Astrocyte (in vitro differentiated cells and primary cell): Measurements from ENCODE around the gene CD209. TPM values are rescaled to one million over a fixed set of nuclear protein-coding genes. Genes with fewer than 3 reads are reported as not detected.
"Not testable (repeated sequence)": the region's sequence is repeated elsewhere in the genome, so short reads cannot be mapped to it uniquely, and the experiment has no call there.

Source experiments
- DNase-seq: peaks from one replicate; pipeline ENCODE4 v3.0.0-alpha.2; 2010; ENCODE audit warnings: low read depth
- FAIRE-seq: peaks from 2 replicates; lab custom pipeline; 2011; peaks lifted over from hg19 to GRCh38; lab: Jason Lieb, UNC
- H2AFZ ChIP-seq: 2 replicates; pipeline ENCODE4 v1.6.0; 2012; ENCODE audit warnings: low read depth, low read length, inconsistent platforms
- H3K27ac ChIP-seq: 2 replicates; pipeline ENCODE4 v1.5.1; 2011; ENCODE audit warnings: low read depth, low read length, inconsistent platforms
- H3K27me3 ChIP-seq: 2 replicates; pipeline ENCODE4 v1.6.0; 2011; ENCODE audit warnings: low read length, inconsistent platforms; ENCODE audit not compliant: insufficient read depth
- H3K36me3 ChIP-seq: 2 replicates; pipeline ENCODE4 v1.5.1; 2011; ENCODE audit warnings: low read length, inconsistent platforms; ENCODE audit not compliant: insufficient read depth
- H3K4me1 ChIP-seq: 2 replicates; pipeline ENCODE4 v1.5.1; 2011; ENCODE audit warnings: low read length, inconsistent platforms; ENCODE audit not compliant: insufficient read depth
- H3K4me2 ChIP-seq: 2 replicates; pipeline ENCODE4 v1.6.0; 2012; ENCODE audit warnings: low read length, inconsistent platforms
- H3K4me3 ChIP-seq: 2 replicates; pipeline ENCODE4 v1.5.1; 2011; ENCODE audit warnings: low read depth, mild to moderate bottlenecking, low read length, inconsistent platforms; ENCODE audit not compliant: insufficient read depth
- H3K79me2 ChIP-seq: 2 replicates; pipeline ENCODE4 v1.6.0; 2012; ENCODE audit warnings: mild to moderate bottlenecking, low read length, inconsistent platforms; ENCODE audit not compliant: insufficient read depth
- H3K9ac ChIP-seq: 2 replicates; pipeline ENCODE4 v1.6.0; 2012; ENCODE audit warnings: mild to moderate bottlenecking, low read length, inconsistent platforms
- H3K9me3 ChIP-seq: 2 replicates; pipeline ENCODE4 v1.5.1; 2012; ENCODE audit warnings: low read depth, mild to moderate bottlenecking, low read length, inconsistent platforms; ENCODE audit not compliant: insufficient read depth
- H4K20me1 ChIP-seq: 2 replicates; pipeline ENCODE4 v1.6.0; 2012; ENCODE audit warnings: low read length, inconsistent platforms; ENCODE audit not compliant: insufficient read depth
- H3K27ac Mint-ChIP-seq: one replicate; pipeline ENCODE4 v1.8.0; 2021; ENCODE audit warnings: mild to moderate bottlenecking, mixed read lengths; ENCODE audit not compliant: unreplicated experiment
- H3K27me3 Mint-ChIP-seq: one replicate; pipeline ENCODE4 v1.8.0; 2021; ENCODE audit warnings: low read depth, mixed read lengths; ENCODE audit not compliant: unreplicated experiment
- H3K36me3 Mint-ChIP-seq: one replicate; pipeline ENCODE4 v1.8.0; 2021; ENCODE audit warnings: low read depth, mixed read lengths; ENCODE audit not compliant: unreplicated experiment
- H3K4me1 Mint-ChIP-seq: one replicate; pipeline ENCODE4 v1.8.0; 2021; ENCODE audit warnings: low read depth, mixed read lengths; ENCODE audit not compliant: unreplicated experiment
- H3K4me3 Mint-ChIP-seq: one replicate; pipeline ENCODE4 v1.8.0; 2021; ENCODE audit warnings: mild to moderate bottlenecking, moderate library complexity, mixed read lengths; ENCODE audit not compliant: unreplicated experiment
- H3K9me3 Mint-ChIP-seq: one replicate; pipeline ENCODE4 v1.8.0; 2021; ENCODE audit warnings: mild to moderate bottlenecking, mixed read lengths; ENCODE audit not compliant: unreplicated experiment
- EZH2 ChIP-seq: IDR thresholded peaks from 2 replicates; pipeline ENCODE4 v1.6.1; 2012; ENCODE audit warnings: mild to moderate bottlenecking, low read length, inconsistent platforms; ENCODE audit not compliant: insufficient read depth
- total RNA-seq: library from RNA; stranded (reverse); gene quantifications from 2 replicates; pipeline ENCODE4 v1.2.1, GENCODE V29; 2021
- TF ChIP-seq, protein P1 (sequence below): IDR thresholded peaks from 2 replicates; pipeline ENCODE4 v1.5.1; 2011; ENCODE audit warnings: low read depth, mild to moderate bottlenecking, inconsistent platforms, low read length, moderate library complexity; ENCODE audit not compliant: insufficient read depth

Gene CD209
- total RNA-seq, 1 donor from 2014 or later = not detected

DNA sequence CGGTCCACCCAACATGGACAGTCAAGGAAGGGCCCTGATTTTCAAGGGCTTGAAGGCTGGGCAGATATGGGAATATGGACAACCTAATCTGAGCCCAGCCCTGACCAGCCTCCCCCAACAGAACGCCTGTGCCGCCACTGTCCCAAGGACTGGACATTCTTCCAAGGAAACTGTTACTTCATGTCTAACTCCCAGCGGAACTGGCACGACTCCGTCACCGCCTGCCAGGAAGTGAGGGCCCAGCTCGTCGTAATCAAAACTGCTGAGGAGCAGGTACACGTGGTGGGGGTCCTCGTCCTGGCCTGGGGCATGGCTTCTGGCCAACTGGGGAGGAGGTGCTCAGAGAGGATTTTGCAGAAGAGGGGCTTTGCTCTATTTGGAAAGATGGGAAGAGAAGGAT, 19.2 kb upstream of the CD209 start:
- Histone ChIP-seq H2AFZ (no peak overlapping the region), H3K4me2 (no peak overlapping the region), H3K27me3 (peaks cover 4% of the 10 kb centered on the region), H4K20me1 (no peaks in the 10 kb centered on the region), H3K9ac (no peak overlapping the region), H3K4me3 (no peak overlapping the region), H3K9me3 (no peaks in the 10 kb centered on the region), H3K79me2 (no peaks in the 10 kb centered on the region), H3K27ac (no peak overlapping the region), H3K36me3 (no peaks in the 10 kb centered on the region), H3K4me1 (no peaks in the 10 kb centered on the region)
- FAIRE-seq (no peak), DNase-seq (no peak)
- Mint-ChIP-seq H3K27me3 (peaks cover 49% of the 10 kb centered on the region), H3K9me3 (peaks cover 12% of the 10 kb centered on the region), H3K4me1 (no peaks in the 10 kb centered on the region), H3K36me3 (no peaks in the 10 kb centered on the region), H3K27ac (no peak overlapping the region), H3K4me3 (no peak overlapping the region)
- no peak for TF ChIP-seq EZH2
- TF ChIP-seq, protein P1, sequence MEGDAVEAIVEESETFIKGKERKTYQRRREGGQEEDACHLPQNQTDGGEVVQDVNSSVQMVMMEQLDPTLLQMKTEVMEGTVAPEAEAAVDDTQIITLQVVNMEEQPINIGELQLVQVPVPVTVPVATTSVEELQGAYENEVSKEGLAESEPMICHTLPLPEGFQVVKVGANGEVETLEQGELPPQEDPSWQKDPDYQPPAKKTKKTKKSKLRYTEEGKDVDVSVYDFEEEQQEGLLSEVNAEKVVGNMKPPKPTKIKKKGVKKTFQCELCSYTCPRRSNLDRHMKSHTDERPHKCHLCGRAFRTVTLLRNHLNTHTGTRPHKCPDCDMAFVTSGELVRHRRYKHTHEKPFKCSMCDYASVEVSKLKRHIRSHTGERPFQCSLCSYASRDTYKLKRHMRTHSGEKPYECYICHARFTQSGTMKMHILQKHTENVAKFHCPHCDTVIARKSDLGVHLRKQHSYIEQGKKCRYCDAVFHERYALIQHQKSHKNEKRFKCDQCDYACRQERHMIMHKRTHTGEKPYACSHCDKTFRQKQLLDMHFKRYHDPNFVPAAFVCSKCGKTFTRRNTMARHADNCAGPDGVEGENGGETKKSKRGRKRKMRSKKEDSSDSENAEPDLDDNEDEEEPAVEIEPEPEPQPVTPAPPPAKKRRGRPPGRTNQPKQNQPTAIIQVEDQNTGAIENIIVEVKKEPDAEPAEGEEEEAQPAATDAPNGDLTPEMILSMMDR = no peak

- H3K27ac ChIP-seq, H3K79me2 ChIP-seq, H3K4me1 ChIP-seq, H3K9ac ChIP-seq, H4K20me1 ChIP-seq, H3K27ac Mint-ChIP-seq, H3K4me3 ChIP-seq, FAIRE-seq, H3K36me3 Mint-ChIP-seq, H3K27me3 ChIP-seq, H3K4me3 Mint-ChIP-seq, H2AFZ ChIP-seq, H3K36me3 ChIP-seq, H3K4me1 Mint-ChIP-seq, DNase-seq, H3K9me3 ChIP-seq, H3K4me2 ChIP-seq: not testable (repeated sequence)
- peaks cover 53% of the 10 kb centered on the region for H3K27me3 Mint-ChIP-seq
- H3K9me3 Mint-ChIP-seq = peaks cover 15% of the 10 kb centered on the region
Measured at GRCh38 chr19:7765043-7765442, 17.7 kb upstream of the CD209 start.

GRCh38 chr19:7764157-7764556, 16.8 kb upstream of the CD209 start:
- not testable (repeated sequence) for FAIRE-seq, H3K4me3 Mint-ChIP-seq, H3K4me2 ChIP-seq, H3K27me3 ChIP-seq, DNase-seq, H3K9ac ChIP-seq, H3K36me3 Mint-ChIP-seq, H3K4me1 Mint-ChIP-seq, H3K9me3 ChIP-seq, H3K27ac Mint-ChIP-seq, H3K27ac ChIP-seq, H3K36me3 ChIP-seq, H3K4me1 ChIP-seq, H4K20me1 ChIP-seq, H2AFZ ChIP-seq, H3K79me2 ChIP-seq, H3K4me3 ChIP-seq
- Mint-ChIP-seq H3K9me3 (peaks cover 17% of the 10 kb centered on the region), H3K27me3 (peaks cover 47% of the 10 kb centered on the region)

GRCh38 chr19:7763696-7764095, 16.4 kb upstream of the CD209 start:
- no peak overlapping the region for H2AFZ ChIP-seq
- Mint-ChIP-seq H3K4me1 (no peaks in the 10 kb centered on the region), H3K9me3 (peaks cover 20% of the 10 kb centered on the region), H3K36me3 (peaks cover 2% of the 10 kb centered on the region), H3K27ac (no peak overlapping the region), H3K4me3 (no peak overlapping the region), H3K27me3 (peaks cover 46% of the 10 kb centered on the region)
- H3K36me3 ChIP-seq = no peaks in the 10 kb centered on the region
- no peaks in the 10 kb centered on the region for H3K9me3 ChIP-seq
- TF ChIP-seq EZH2 = no peak
- TF ChIP-seq, protein P1 = no peak
- H3K4me2 ChIP-seq = no peak overlapping the region
- FAIRE-seq (no peak), DNase-seq (no peak)
- H3K79me2 ChIP-seq = no peaks in the 10 kb centered on the region
- H3K27ac ChIP-seq = no peak overlapping the region
- H3K27me3 ChIP-seq = no peaks in the 10 kb centered on the region
- H3K4me3 ChIP-seq = no peak overlapping the region
- no peak overlapping the region for H3K9ac ChIP-seq
- no peaks in the 10 kb centered on the region for H3K4me1 ChIP-seq
- H4K20me1 ChIP-seq = no peaks in the 10 kb centered on the region
